Activated CD8-positive, alpha-beta T cell treated with anti-CD3 and anti-CD28 coated beads for 36 hours (primary cell): ENCODE measurements around the gene NRAP. TPM values are rescaled to one million over a fixed set of nuclear protein-coding genes. Genes with fewer than 3 reads are reported as not detected.

Source experiments
- ATAC-seq: fragments of 200-7000 bp; cut with Tn5 transposase; one replicate; pipeline ENCODE4 v1.10.0; 2021; ENCODE audit warnings: mild to moderate bottlenecking, moderate library complexity
- CTCF ChIA-PET: fragments of 350-600 bp; sonication (Branson Sonifier 250); formaldehyde crosslinking; loops from one replicate; lab custom pipeline; 2021; ENCODE audit warnings: antibody characterized with exemption; lab: Charles Lee
- POLR2A ChIA-PET: fragments of 350-600 bp; sonication (Branson Sonifier 250); formaldehyde crosslinking; loops from one replicate; lab custom pipeline; 2021; ENCODE audit warnings: antibody characterized with exemption; lab: Charles Lee
- DNase-seq: peaks from one replicate; pipeline ENCODE4 v3.0.0-alpha.2; 2020
- H3K27ac Mint-ChIP-seq: one replicate; pipeline ENCODE4 v1.8.0; 2021; ENCODE audit warnings: mild to moderate bottlenecking, mixed read lengths
- H3K27me3 Mint-ChIP-seq: one replicate; pipeline ENCODE4 v1.8.0; 2021; ENCODE audit warnings: mixed read lengths
- H3K36me3 Mint-ChIP-seq: one replicate; pipeline ENCODE4 v1.8.0; 2021; ENCODE audit warnings: low read depth, mixed read lengths
- H3K4me1 Mint-ChIP-seq: one replicate; pipeline ENCODE4 v1.8.0; 2021; ENCODE audit warnings: low read depth, mixed read lengths
- H3K4me3 Mint-ChIP-seq: one replicate; pipeline ENCODE4 v1.8.0; 2021; ENCODE audit warnings: mild to moderate bottlenecking, moderate library complexity, mixed read lengths
- H3K9me3 Mint-ChIP-seq: one replicate; pipeline ENCODE4 v1.8.0; 2021; ENCODE audit warnings: mixed read lengths
- CTCF ChIP-seq: fragments of 200-600 bp; IDR thresholded peaks from one replicate; pipeline ENCODE4 v1.8.0; 2022; ENCODE audit warnings: antibody characterized with exemption, mild to moderate bottlenecking
- intact Hi-C: fragments of 100-400 bp; cut with micrococcal nuclease; formaldehyde crosslinking; loops from one replicate; pipeline ENCODE4 v1.10.0; 2022
- total RNA-seq, 2 experiments: library from RNA; stranded (reverse); gene quantifications; one replicate each; pipeline ENCODE4 v1.2.3, GENCODE V29; 2021

The NRAP gene
- total RNA-seq, 2 experiments from 2014 or later, result not detected

GRCh38 chr10:113565364-113565763, 98.5 kb downstream of the NRAP start:
- intact Hi-C loops, result loop anchor here (10.0 kb wide), 1 partner anchor 1091 kb away; no protein-coding TSS in a partner anchor
- no peak for ATAC-seq
- CTCF ChIA-PET, result no interaction called here

GRCh38 chr10:113563306-113564088, 100.3 kb downstream of the NRAP start:
- intact Hi-C loops, result loop anchor here (5.0 to 10.0 kb wide), 2 partner anchors 36 to 1089 kb away; no protein-coding TSS in a partner anchor
- Mint-ChIP-seq H3K36me3 (no peaks in the 10 kb centered on the region), H3K27ac (no peak overlapping the region), H3K4me1 (no peaks in the 10 kb centered on the region), H3K27me3 (peaks cover under 1% of the 10 kb centered on the region), H3K4me3 (peak overlapping the region; percentile 58), H3K9me3 (no peaks in the 10 kb centered on the region)
- ChIA-PET CTCF (interaction anchor here (0.6 to 2.0 kb wide), 30 partner anchors 8 to 1092 kb away, joined by 3 to 7 read pairs (median 3); no protein-coding TSS in a partner anchor), POLR2A (interaction anchor here (0.6 kb wide), 1 partner anchor 1279 kb away, joined by 3 read pairs; no protein-coding TSS in a partner anchor)
- ATAC-seq (peak; percentile 99), DNase-seq (peak; percentile 82)
- peak; percentile 97 for TF ChIP-seq CTCF

More at GRCh38 chr10:113565364-113565763, 98.5 kb downstream of the NRAP start:
- TF ChIP-seq CTCF, result no peak
- no peak overlapping the region for H3K4me3 Mint-ChIP-seq
- H3K36me3 Mint-ChIP-seq, result no peaks in the 10 kb centered on the region
- no peaks in the 10 kb centered on the region for H3K4me1 Mint-ChIP-seq
- H3K27me3 Mint-ChIP-seq, result no peaks in the 10 kb centered on the region
- DNase-seq, result no peak
- POLR2A ChIA-PET, result no interaction called here
- H3K27ac Mint-ChIP-seq, result no peak overlapping the region
- no peaks in the 10 kb centered on the region for H3K9me3 Mint-ChIP-seq

GRCh38 chr10:113562704-113563103, 101.1 kb downstream of the NRAP start:
- ATAC-seq, result no peak
- TF ChIP-seq CTCF, result no peak
- no peaks in the 10 kb centered on the region for H3K4me1 Mint-ChIP-seq
- intact Hi-C loops, result loop anchor here (5.0 to 10.0 kb wide), 2 partner anchors 35 to 1088 kb away; no protein-coding TSS in a partner anchor
- POLR2A ChIA-PET, result no interaction called here
- DNase-seq, result no peak
- no peak overlapping the region for H3K4me3 Mint-ChIP-seq
- CTCF ChIA-PET, result interaction anchor here (0.6 to 2.0 kb wide), 21 partner anchors 14 to 1091 kb away, joined by 3 to 7 read pairs (median 3); no protein-coding TSS in a partner anchor
- H3K9me3 Mint-ChIP-seq, result no peaks in the 10 kb centered on the region
- H3K36me3 Mint-ChIP-seq, result no peaks in the 10 kb centered on the region
- no peak overlapping the region for H3K27ac Mint-ChIP-seq
- H3K27me3 Mint-ChIP-seq, result peaks cover 7% of the 10 kb centered on the region

- H3K36me3 Mint-ChIP-seq, result no peaks in the 10 kb centered on the region
- peaks cover 10% of the 10 kb centered on the region for H3K27me3 Mint-ChIP-seq
- intact Hi-C loops, result loop anchor here (5.0 to 10.0 kb wide), 2 partner anchors 35 to 1087 kb away; no protein-coding TSS in a partner anchor
- CTCF ChIA-PET, result interaction anchor here (0.6 to 2.0 kb wide), 6 partner anchors 14 to 1090 kb away, joined by 3 to 7 read pairs (median 4); no protein-coding TSS in a partner anchor
- no peak for TF ChIP-seq CTCF
- H3K4me1 Mint-ChIP-seq, result no peaks in the 10 kb centered on the region
- no peak overlapping the region for H3K27ac Mint-ChIP-seq
- H3K4me3 Mint-ChIP-seq, result no peak overlapping the region
- POLR2A ChIA-PET, result no interaction called here
- no peak for ATAC-seq
- no peaks in the 10 kb centered on the region for H3K9me3 Mint-ChIP-seq
- no peak for DNase-seq
Measured at GRCh38 chr10:113562069-113562468, 101.8 kb downstream of the NRAP start.

- ChIA-PET CTCF (no interaction called here), POLR2A (no interaction called here)
- no peak for ATAC-seq
- H3K36me3 Mint-ChIP-seq, result no peaks in the 10 kb centered on the region
- intact Hi-C loops, result loop anchor here (5.0 to 10.0 kb wide), 2 partner anchors 34 to 1086 kb away; no protein-coding TSS in a partner anchor
- H3K4me3 Mint-ChIP-seq, result no peak overlapping the region
- no peak for TF ChIP-seq CTCF
- H3K27ac Mint-ChIP-seq, result no peak overlapping the region
- DNase-seq, result no peak
- H3K27me3 Mint-ChIP-seq, result peaks cover 13% of the 10 kb centered on the region
- no peaks in the 10 kb centered on the region for H3K9me3 Mint-ChIP-seq
- no peaks in the 10 kb centered on the region for H3K4me1 Mint-ChIP-seq
Measured at GRCh38 chr10:113561214-113561613, 102.6 kb downstream of the NRAP start.
